GM21367 (cell line): ENCODE results near the gene UTP25.

ENCODE experiments used
- ATAC-seq: cut with Tn5 transposase; IDR thresholded peaks from one replicate; pipeline ENCODE4 v1.9.1; 2021; ENCODE audit not compliant: unreplicated experiment

Gene UTP25

GRCh38 chr1:209837671-209838070 lies 9.9 kb downstream of the UTP25 start:
- ATAC-seq: no peak

GRCh38 chr1:209838537-209838936 lies 10.8 kb downstream of the UTP25 start:
- no peak for ATAC-seq

- ATAC-seq: no peak
Measured at GRCh38 chr1:209839875-209840546, 12.2 kb downstream of the UTP25 start.

GRCh38 chr1:209840611-209841010 lies 12.8 kb downstream of the UTP25 start:
- ATAC-seq: no peak

GRCh38 chr1:209844695-209845407 lies 17.1 kb downstream of the UTP25 start:
- ATAC-seq: no peak

GRCh38 chr1:209845408-209845725 lies 17.6 kb downstream of the UTP25 start:
- ATAC-seq: no peak

- no peak for ATAC-seq
Measured at GRCh38 chr1:209849388-209849787, 21.6 kb downstream of the UTP25 start.

GRCh38 chr1:209850342-209850979 lies 22.7 kb downstream of the UTP25 start:
- peak; percentile 91 for ATAC-seq

- no peak for ATAC-seq
Measured at GRCh38 chr1:209853676-209854075, 25.9 kb downstream of the UTP25 start.

- ATAC-seq: no peak
Measured at GRCh38 chr1:209854196-209854595, 26.4 kb downstream of the UTP25 start.

- no peak for ATAC-seq
Measured at GRCh38 chr1:209855006-209855405, 27.2 kb downstream of the UTP25 start.

GRCh38 chr1:209855623-209856022 lies 27.9 kb downstream of the UTP25 start:
- no peak for ATAC-seq

- no peak for ATAC-seq
Measured at GRCh38 chr1:209858561-209859103, 30.9 kb downstream of the UTP25 start.

GRCh38 chr1:209860293-209860881 lies 32.6 kb downstream of the UTP25 start:
- ATAC-seq: peak; percentile 97

- no peak for ATAC-seq
Measured at GRCh38 chr1:209861242-209861641, 33.5 kb downstream of the UTP25 start.

GRCh38 chr1:209862391-209863356 lies 34.9 kb downstream of the UTP25 start:
- ATAC-seq: no peak

GRCh38 chr1:209863766-209864485 lies 36.2 kb downstream of the UTP25 start:
- ATAC-seq: no peak

- no peak for ATAC-seq
Measured at GRCh38 chr1:209866201-209866600, 38.4 kb downstream of the UTP25 start.

- ATAC-seq: no peak
Measured at GRCh38 chr1:209869291-209870149, 41.7 kb downstream of the UTP25 start.
